NCI-H1417 (cell line): Measurements from ENCODE around the gene CHN2.

Experiments
- DNase-seq, 3 experiments: peaks; one replicate each; lab custom pipeline; 2025; lab: John Stamatoyannopoulos, UW

CHN2 gene

GRCh38 chr7:29224726-29225125 lies 30.2 kb downstream of the CHN2 start:
- no peak for DNase-seq

GRCh38 chr7:29228289-29229011 lies 33.9 kb downstream of the CHN2 start:
- no peak for DNase-seq

- no peak for DNase-seq
Observed at GRCh38 chr7:29229066-29229465, 34.5 kb downstream of the CHN2 start.

DNA sequence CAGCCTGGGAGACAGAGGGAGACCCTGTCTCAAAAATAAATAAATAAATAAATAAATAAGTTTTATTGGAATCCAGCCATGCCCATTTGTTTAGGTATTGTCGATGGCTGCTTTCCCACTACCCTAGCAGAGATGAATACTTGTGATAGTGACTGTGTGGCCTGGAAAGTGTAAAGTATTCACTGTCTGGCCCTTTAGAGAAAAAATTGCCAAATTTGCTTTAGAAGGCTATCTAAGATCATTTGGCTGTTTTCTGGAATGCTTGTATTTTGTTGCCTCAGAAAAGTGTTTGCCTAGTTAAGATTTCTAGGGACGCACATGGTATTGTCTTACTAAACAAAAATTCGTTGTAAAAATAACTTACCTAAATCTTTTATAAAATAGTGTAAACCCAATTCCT lies 35.4 kb downstream of the CHN2 start:
- DNase-seq = no peak

DNA sequence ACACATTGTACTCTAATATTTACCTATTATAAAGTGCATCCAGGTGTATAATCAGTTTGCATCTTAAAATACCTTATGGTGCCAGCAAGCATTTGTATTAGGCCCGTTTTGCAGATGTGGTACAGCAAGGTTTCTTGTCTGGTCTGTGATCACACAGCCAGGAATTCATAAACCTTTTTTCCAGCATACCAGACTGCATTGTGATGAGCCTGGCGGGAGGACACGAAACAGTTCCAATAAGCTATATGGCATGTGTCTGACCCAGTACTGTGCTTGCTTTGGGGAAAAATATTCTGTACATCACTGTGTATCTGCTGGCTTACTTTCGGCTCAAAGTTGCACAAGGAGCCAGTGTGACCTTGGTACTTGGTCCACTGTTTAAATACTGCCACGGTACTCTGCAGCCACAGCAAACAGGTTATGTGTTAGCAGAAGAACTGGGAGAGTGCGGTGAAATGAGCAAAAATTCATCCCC lies 36.3 kb downstream of the CHN2 start:
- DNase-seq = peak in 2 of 3 experiments; percentile 22 to 49

GRCh38 chr7:29231671-29232232 lies 37.2 kb downstream of the CHN2 start:
- DNase-seq = peak in 1 of 3 experiments; percentile 34

- DNase-seq = no peak
Observed at GRCh38 chr7:29234438-29234837, 39.9 kb downstream of the CHN2 start.

- no peak for DNase-seq
Observed at GRCh38 chr7:29236071-29236580, 41.6 kb downstream of the CHN2 start.

DNA sequence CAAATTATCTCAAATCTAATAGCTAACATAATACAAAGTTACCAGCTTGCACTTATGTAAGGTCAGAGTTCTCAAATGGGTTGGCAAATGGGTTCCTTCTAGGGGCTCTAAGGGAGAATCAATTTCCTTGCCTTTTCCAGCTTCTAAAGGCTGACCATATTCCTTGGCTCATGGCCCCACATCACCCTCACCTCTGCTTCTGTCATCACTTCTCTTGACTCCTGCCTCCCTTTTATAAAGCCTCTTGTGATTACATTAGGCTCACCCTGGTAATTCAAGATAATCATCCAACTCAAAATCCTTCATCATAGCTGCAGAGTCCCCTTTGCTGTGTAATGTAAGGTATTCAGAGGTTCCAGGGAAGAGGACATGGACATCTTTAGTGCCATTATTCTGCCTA lies 42.1 kb downstream of the CHN2 start:
- DNase-seq = no peak

DNA sequence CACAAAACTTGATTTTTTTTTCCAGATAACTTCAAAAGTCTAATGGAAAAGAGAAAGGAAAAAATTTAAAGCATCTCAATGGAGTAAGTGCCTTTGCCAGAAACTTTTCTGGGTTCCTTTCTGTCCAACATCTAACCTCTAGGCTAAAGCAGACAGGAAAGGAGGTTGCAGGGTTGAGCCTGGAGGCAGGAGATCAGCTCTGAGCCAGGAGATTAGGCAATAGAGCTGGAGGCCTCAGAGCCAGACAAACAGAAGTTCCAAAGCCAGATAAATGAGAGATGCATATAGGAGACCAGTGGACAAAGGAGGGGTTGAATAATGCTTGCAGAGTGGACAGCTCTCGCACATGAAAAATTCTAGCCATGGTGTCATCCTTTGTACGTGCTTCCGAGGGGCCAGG lies 42.9 kb downstream of the CHN2 start:
- DNase-seq = no peak

DNA sequence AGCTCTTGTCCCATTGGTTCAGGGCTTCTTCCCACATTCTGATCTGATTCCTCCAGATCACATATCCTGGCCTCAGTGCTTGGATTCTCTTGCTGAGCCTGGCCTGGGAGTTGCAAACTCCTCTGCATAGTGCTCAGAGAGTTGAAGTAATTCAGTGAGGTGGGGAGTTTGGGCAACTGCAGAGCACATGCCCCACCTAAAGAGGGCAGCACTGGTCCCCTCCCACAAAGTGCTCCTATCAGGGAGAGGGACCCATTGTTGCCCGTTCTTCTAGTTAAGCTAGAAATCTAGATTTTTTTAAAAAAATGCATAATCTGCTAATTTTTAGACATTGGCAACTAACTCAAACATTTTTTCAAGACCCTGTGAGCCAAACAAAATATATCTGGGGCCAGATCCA lies 45.1 kb downstream of the CHN2 start:
- DNase-seq = no peak

DNA sequence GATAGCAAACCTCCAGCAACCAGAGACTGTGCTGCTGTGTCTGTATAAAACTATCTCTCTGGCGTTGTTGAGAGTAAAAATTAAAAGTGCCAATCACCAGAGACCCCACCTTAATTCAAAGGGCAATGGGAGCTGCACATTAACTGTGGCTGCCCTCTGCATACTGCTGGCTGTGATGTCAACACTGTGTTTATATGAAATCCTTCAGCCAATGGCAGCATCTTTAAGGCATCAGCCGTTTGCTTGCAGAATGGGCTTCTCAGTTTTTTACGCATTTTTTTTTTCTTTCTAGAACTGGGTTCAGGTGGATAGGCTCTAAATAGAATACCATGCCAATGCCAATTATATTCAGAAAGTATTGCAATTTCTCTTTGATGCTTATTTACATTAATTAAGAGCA lies 47.7 kb downstream of the CHN2 start:
- no peak for DNase-seq

GRCh38 chr7:29243910-29244655 lies 49.5 kb downstream of the CHN2 start:
- DNase-seq = peak in 1 of 3 experiments; percentile 54

DNA sequence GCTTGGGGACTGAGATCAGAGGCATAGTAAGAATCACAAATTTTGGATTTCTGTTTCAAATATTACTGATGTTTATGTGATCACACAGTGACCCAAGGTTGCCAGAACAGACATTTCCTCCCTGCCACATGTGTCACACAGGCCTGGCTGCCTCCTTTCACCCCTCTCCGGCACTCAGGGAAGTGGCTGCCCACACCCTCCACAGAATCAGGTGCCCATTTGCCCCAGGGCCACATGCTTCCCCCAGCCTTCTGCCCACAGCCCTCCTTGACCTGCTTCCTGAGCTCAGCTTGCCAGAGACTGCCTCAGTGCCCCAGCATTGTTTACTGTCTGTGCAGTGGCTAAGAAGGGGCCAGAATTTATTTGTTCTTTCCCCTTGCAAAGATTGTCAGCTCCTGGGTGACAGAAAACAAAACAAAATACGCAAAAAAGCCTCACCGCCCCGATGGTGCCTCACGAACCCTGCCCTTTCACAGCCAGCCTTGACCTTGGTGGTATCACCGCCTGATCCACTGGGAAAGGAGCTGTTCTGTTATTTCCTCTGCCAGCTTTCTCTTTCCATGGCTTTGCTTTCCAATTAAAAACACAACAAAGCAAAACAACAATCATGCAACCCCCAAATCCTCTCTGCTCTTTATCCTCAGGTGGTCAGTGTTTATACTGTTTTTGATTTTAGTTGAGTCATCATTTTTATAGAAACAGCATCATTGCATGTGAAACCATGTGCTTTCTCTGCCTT lies 52.8 kb downstream of the CHN2 start:
- no peak for DNase-seq

GRCh38 chr7:29247963-29248236 lies 53.3 kb downstream of the CHN2 start:
- no peak for DNase-seq

- DNase-seq = no peak
Observed at GRCh38 chr7:29248713-29249382, 54.3 kb downstream of the CHN2 start.

DNA sequence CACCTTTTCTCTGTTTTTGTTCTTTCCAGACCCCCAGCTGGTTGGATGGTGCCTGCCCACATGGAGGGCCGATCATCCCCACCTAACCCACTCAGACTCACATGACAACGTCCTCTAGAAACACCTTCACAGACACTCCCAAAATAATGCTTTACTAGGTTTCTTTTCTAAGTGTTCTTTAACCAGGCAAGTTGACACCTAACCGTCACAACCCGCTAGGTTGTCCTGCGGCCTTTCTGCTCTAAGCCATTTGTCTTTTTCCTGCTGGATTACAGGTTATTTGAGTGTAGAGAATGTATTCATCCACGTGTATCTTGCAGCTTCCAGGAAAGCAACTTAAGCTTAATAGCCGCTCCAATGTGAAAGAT lies 54.8 kb downstream of the CHN2 start:
- no peak for DNase-seq

- DNase-seq = no peak
Observed at GRCh38 chr7:29249860-29250259, 55.3 kb downstream of the CHN2 start.

GRCh38 chr7:29253225-29253624 lies 58.6 kb downstream of the CHN2 start:
- DNase-seq = no peak

DNA sequence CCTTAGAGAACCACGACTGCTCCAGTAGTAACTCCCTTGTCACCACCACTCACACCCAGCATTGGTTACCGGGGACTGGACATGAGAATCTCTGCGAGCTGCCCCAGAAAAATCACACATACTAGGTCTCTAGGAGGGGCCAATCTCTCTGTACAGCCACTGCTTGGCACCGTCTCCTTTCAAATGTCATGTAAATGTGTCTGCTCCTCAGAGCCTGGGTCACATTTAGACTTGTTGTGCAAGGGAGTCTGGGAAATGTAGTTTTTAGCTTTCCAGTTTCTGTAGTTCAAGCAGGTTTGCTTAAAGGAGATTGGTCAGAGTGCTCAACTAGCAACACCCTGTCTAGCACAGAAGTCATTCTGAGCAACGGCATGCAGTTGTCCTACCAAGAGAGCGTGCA lies 60.0 kb downstream of the CHN2 start:
- no peak for DNase-seq

DNA sequence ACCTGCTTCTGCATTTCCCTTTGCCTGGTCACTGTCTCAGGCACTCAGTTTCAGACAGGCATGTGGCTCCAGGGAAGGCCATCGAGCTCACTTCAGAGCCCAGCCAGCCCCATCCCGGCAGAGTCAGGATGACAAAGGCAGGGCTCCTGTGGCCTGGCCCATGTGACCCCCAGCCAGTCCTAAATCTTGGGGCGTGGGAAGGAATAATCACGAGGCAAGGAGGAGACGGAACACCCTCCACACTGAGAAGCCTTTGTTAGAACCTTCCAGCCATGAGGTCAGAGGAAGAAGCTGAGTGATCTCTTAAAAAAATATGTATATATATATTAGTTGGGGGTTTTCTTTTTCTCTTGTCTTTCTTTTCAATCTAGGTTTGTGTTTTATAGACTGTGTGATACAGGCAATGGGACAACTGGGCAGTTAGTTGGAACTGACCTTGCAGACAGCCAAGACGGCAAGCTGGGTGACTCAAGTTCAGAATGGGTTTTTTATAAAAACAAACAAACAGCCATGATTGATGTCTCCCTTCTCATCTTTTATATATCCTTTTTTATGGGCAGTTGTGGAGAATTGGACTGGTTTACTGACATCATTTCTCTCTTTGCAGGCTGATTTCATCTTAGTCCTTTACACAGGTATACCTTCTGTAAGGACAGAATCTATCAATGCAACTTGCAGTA lies 60.8 kb downstream of the CHN2 start:
- DNase-seq = no peak
